ENCODE measurements around the gene ALG3.

- no peak for TF ChIP-seq GATA3 (IDR thresholded peaks at IDR 0.05; ENCODE audit: low read depth, low read length)
- TF ChIP-seq GATA2 (IDR thresholded peaks at IDR 0.05; ENCODE audit: low read depth, low read length) = no peak
Measured at GRCh38 chr3:184259878-184260723, 11.3 kb upstream of the ALG3 start.
